ENCODE data around the gene TCL1B.

- no peak for TF ChIP-seq CTCF (IDR thresholded peaks at IDR 0.05)
- no peak for TF ChIP-seq POLR2A (IDR thresholded peaks at IDR 0.05)
Measured at GRCh38 chr14:95656634-95657033, 29.6 kb upstream of the TCL1B start.

All from body of pancreas (tissue), 4 donors.